GM21723 (cell line): ENCODE results near the gene HYLS1.

Source experiments
- ATAC-seq: cut with Tn5 transposase; IDR thresholded peaks from one replicate; pipeline ENCODE4 v1.9.1; 2021; ENCODE audit warnings: mild to moderate bottlenecking, moderate library complexity; ENCODE audit not compliant: unreplicated experiment

The HYLS1 gene

GRCh38 chr11:125948278-125949051 lies 61.0 kb downstream of the HYLS1 start:
- ATAC-seq = no peak

- ATAC-seq = no peak
Measured at GRCh38 chr11:125949271-125950177, 62.1 kb downstream of the HYLS1 start.

- no peak for ATAC-seq
Measured at GRCh38 chr11:125950178-125950490, 62.7 kb downstream of the HYLS1 start.
